Measurements from ENCODE around the gene RTP4.

The RTP4 gene

GRCh38 chr3:187368251-187369088, at the start of gene RTP4:
Gene RTP4 (plus strand): TSS chr3:187368385. CDS start chr3:187368442, 57 bp downstream.
- DNase-seq, result no peak

DNA sequence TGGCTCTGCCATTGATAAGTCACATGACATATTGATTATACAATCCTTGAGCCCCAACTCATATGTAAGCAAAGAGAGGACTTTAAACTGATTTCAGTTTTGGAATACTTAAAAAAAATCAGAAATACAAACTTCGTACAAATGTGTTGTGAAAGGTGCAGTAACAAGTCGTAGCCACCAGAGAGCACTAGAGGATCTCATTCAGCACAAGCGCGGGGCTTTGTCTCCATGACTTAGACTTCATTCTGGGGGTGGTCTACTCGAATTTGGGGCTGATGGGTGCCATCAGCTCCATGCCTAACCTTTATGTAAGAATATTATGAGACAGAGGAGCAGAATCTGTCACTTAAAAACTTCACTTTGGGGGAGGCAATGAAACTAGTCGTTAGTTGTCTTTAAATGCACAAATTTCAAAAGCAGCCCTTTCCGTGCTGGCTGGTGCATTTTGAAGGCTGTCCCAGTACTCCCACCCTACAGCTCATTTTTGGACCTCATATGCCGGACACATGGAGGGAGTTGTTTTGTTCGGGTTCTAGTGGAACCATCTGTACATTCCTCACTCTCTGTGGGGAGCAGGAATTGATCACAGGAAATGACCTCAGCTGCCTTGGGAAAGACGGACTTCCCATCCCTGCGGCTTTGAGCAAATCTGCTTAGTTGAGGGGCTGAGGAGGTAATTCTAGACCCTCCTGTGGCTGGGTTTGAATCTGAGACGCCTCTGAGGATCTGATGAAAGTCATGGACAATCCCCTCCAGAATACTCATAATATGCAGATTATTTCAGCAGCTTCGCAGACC, 49.2 kb upstream of the RTP4 start:
- peak; percentile 40 for DNase-seq

DNA sequence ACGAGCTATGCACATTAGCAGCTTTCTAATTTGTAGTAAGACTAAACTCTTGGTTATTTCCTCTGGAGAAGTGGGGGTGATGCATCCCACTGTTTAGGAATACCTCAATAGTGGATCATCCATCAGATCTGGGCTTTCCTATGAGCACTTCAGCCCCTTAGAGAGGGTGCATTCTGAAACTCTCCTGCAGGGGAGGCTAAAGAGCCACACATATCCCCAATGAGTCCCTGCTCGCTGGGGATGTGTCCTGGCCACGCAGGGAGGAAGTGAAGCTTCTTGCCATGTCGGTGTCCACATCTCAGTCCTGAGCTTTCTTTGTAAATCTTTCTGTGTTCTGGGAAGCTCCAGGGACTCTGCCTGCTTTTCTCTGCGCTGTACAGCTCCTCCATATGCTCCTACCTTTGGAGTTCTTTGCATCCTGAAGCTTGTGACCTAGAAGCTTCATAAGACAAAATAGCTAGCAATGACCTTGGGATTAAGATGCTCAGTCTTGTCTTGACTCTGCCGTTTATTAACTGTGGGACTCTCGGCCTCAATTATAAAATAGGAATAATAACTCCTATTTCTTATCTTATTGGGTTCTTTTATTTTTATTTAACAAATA, 48.4 kb upstream of the RTP4 start:
- peak; percentile 19 for DNase-seq

DNA sequence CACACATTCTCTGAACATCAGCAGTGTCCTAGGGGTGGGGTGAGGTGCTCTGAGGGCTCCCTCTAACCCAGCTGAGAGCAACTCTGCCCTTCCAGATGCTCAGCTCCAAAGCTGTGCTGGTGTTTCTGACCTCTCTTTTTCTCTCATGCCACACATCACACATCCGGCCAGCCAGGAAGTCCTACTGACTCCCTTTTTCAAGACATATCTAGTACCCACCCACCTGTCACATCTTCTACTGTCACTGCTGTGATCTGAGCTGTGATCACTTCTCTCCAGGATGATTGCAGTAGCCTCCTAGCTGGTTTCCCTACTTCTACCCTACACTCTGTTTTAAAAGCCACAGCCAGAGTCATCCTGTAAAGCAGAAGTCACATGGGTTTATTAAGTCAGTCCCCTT, 46.4 kb upstream of the RTP4 start:
- DNase-seq, result no peak

DNA sequence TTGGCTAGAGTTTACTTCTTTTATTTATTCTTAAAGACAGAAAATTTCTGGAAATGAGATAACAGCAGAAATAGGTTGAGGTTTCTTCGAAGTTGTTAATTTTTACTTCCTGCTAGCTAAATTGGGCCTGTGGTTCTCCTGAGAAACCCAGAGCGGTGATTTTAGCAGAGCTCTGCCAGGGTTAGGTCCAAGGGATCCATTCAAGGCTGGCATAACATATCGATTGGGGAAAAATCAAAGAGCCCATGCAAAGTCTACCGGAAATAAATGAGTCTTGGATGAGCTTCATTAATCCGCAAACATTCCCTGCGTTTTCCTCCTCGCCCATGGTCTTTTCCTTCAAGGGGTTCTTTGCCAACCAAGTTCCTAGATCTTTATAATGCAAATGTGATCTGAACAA, 45.9 kb upstream of the RTP4 start:
- no peak for DNase-seq

GRCh38 chr3:187323091-187323490, 45.1 kb upstream of the RTP4 start:
- no peak for DNase-seq

- DNase-seq, result no peak
Observed at GRCh38 chr3:187325632-187326031, 42.6 kb upstream of the RTP4 start.

- no peak for DNase-seq
Observed at GRCh38 chr3:187327845-187328244, 40.3 kb upstream of the RTP4 start.

DNA sequence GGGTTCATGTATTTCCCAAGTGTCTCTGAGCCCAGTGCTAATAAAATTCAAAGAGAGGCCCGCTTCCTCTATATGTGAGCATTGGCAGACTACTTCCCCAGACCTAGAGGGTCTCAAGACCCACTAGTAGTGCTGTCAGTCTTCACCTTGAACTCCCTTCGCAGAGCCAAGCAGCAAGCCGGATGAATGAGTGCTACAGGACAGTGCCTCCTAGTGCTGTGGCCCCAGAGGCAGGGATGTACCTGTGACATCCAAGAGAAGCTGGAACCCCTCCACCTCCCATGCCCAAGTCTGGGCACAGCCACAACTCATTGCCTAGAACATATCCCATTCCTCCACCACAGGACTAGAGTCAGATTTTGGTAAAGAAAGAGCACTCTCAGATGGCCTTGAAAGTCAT, 39.5 kb upstream of the RTP4 start:
- DNase-seq, result no peak

- no peak for DNase-seq
Observed at GRCh38 chr3:187334904-187335303, 33.3 kb upstream of the RTP4 start.

DNA sequence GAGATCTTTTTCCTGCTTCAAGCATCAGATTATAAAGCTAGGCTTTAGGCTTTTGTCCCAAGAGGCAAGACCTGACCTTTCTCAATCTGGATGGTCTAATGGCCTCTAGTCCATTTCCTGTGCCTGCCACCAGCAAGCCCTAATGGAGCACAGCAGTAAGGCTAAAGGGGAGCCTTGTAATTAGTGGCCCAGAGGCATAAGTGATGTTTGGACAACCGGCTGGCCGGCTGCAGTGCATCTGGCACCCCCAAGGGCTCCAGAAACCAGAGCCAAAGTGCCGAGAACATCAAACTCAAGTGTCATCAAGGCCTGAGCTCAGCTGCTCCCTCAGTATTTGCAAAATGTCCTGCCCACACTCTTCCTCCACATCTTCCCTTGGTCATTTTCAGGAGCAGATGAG, 31.9 kb upstream of the RTP4 start:
- DNase-seq, result no peak

- DNase-seq, result no peak
Observed at GRCh38 chr3:187340578-187340977, 27.6 kb upstream of the RTP4 start.

GRCh38 chr3:187342255-187342654, 25.9 kb upstream of the RTP4 start:
- no peak for DNase-seq

- DNase-seq, result no peak
Observed at GRCh38 chr3:187343670-187344069, 24.5 kb upstream of the RTP4 start.

DNA sequence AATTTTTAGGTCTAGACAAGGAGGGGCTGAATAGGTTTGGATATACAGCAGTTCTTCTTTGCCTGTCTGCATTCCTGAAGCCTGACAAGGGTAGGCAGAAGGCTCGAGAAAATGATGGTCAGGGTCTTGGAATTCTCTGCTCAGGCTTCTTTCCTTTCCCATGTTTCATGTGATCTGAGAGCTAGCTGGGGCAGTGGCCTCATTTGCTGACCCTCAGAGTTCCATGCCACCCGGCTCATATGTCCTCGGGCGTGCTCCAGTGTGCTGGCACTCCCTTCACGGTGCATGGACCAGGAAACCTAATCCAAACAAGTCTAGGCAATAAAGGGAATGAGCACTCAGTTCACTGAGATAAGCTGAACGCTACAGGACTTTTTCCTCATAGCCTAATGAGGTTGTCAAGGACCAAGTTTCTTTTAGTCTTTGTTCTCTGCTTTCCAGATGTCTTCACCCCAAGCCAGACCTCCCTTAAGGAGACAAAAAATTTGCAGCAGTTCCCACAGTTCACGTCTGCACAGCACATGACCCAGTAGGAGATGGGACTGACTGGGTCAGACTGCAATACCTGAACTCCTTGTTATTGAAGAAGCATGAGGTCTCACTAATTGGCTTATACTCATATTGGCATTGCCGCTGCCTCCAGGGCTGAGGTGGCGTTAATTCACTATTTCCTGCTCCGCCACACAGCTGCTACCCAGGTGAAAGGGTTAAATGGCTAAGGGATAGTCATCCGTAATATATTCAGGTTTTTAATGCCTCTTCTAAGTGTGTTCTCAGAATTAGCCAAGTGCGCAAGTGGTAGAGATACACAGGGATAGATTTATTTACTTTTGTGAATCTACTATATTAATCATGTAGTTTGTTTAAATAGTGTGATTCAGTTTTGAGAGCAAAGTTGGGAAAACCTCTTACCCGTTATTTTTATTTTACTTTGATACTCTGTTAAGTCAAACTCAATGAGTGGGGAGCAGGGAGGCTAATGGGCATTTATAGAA, 15.3 kb upstream of the RTP4 start:
- no peak for DNase-seq

DNA sequence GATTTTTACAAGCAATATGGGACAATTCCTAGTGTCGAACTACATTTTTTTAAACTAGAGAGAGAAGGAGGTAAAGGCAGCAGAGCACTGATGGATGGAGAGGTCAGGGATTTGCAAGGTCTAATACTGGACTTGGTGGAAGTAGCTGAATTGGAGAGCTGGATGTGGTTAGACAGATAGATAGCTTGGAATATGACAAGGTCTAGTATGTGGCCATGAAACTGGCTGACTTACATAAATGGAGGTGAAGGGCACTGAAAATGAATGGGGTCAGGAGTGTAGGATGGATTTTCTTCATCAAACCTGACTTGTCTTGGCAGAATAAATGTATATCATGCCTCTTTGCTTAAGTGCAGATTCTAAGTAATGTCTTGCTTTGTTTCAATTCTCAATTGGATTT, 10.1 kb upstream of the RTP4 start:
- no peak for DNase-seq

GRCh38 chr3:187359798-187360486, 8.2 kb upstream of the RTP4 start:
- no peak for DNase-seq

GRCh38 chr3:187360596-187360995, 7.6 kb upstream of the RTP4 start:
- DNase-seq, result no peak

DNA sequence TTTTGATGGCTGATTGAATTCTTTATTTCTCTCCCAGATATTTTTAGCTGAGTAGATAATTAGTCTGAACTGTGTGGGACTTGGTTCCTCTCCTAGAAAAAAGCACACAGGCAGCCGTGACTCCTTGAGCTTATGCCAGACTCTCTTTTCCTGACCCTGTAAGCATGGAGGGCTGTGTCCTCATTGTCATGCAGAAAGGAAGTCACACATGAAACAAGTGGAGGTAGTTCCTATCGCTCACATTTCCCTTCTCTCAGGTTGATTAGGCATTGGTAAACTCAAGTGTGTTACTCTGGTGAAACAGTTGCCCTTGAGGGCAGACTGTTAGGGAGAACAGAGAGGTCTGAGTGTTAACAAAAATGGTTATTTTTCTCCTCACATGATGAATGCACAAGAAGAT, 6.3 kb upstream of the RTP4 start:
- DNase-seq, result no peak

DNA sequence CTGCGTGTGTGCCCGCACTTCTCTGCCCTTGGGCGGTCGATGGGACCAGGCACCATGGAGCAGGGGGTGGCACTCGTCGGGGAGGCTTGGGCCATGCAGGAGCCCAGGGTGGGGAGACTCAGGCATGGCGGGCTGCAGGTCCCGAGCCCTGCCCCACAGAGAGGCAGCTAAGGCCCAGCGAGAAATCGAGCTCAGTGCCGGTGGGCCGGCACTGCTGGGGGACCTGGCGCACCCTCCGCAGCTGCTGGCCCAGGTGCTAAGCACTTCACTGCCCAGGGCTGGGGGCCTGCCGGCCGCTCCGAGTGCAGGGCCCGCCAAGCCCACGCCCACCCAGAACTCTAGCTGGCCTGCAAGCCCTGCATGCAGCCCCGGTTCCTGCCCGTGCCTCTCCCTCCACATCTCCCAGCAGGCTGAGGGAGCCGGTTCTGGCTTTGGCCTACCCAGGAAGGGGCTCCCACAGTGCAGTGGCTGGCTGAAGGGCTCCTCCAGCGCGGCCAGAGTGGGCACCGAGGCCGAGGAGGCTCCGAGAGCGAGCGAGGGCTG, 553 bp upstream of the RTP4 start:
- no peak for DNase-seq

- DNase-seq, result no peak
Observed at GRCh38 chr3:187369089-187369447, 883 bp downstream of the RTP4 start.

DNA sequence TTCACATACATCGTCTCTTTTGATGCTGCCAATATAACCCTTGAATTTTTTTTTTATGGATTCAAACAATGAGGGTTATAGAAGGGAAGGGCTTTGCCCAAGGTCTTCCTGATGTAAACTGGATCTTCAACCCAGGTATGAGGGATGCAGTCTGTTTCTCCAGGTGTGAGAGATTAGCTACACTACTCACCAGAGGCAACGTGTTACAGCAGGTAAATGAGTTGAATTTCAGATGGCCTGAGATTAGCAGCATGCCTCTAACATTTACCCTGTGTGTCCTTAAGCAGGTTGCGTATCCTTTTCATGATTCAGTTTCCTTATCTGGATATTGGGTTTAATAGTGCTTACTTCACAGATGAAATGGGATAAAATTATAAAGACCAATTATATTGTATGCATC, 1.9 kb downstream of the RTP4 start:
- DNase-seq, result no peak

Data from NCI-H146 (cell line).